H1 (cell line): Measurements from ENCODE around the gene ANKRD11. TPM values are rescaled to one million over a fixed set of nuclear protein-coding genes. Genes with fewer than 3 reads are reported as not detected.

Experiments used
- CTCF ChIA-PET: fragments of 300-600 bp; sonication (Branson Sonifier 250); formaldehyde crosslinking; loops from one replicate; lab custom pipeline; 2021; ENCODE audit not compliant: partially characterized antibody; lab: Charles Lee
- POLR2A ChIA-PET: fragments of 300-600 bp; sonication (Branson Sonifier 250); formaldehyde crosslinking; loops from one replicate; lab custom pipeline; 2021; ENCODE audit warnings: inconsistent platforms; ENCODE audit not compliant: partially characterized antibody; lab: Charles Lee
- DNase-seq, 2 experiments: peaks; one replicate each; pipeline versions ENCODE4 v3.0.0 to v3.0.0-alpha.2; 2010 to 2022; ENCODE audit warnings: low spot score in 2 of 2, low read depth in 1 of 2, mixed read lengths in 1 of 2
- FAIRE-seq: peaks from 2 replicates; lab custom pipeline; 2011; peaks lifted over from hg19 to GRCh38; lab: Jason Lieb, UNC
- H2AFZ ChIP-seq: 2 replicates; pipeline ENCODE4 v1.8.1; 2012; ENCODE audit warnings: low read length, inconsistent platforms
- H2AK5ac ChIP-seq: 2 replicates; pipeline ENCODE4 v1.6.1; 2013; ENCODE audit warnings: low read depth, low read length
- H2BK120ac ChIP-seq: replicated peaks from 2 replicates; pipeline ENCODE3; 2013; ENCODE audit warnings: low read depth, low read length, inconsistent platforms
- H2BK12ac ChIP-seq: 2 replicates; pipeline ENCODE4 v1.6.1; 2013; ENCODE audit warnings: low read depth, low read length
- H2BK15ac ChIP-seq: 2 replicates; pipeline ENCODE4 v1.6.1; 2013; ENCODE audit warnings: low read length
- H2BK20ac ChIP-seq: 2 replicates; pipeline ENCODE4 v1.6.1; 2013; ENCODE audit warnings: low read length
- H2BK5ac ChIP-seq: 2 replicates; pipeline ENCODE4 v1.6.1; 2013; ENCODE audit warnings: low read depth, low read length
- H3K14ac ChIP-seq: 2 replicates; pipeline ENCODE4 v1.6.1; 2013; ENCODE audit warnings: inconsistent platforms; ENCODE audit not compliant: insufficient read length
- H3K18ac ChIP-seq: 2 replicates; pipeline ENCODE4 v1.6.1; 2013; ENCODE audit warnings: low read length; ENCODE audit errors: extremely low read depth
- H3K23ac ChIP-seq: 2 replicates; pipeline ENCODE4 v1.6.1; 2013; ENCODE audit warnings: inconsistent platforms; ENCODE audit not compliant: insufficient read length
- H3K23me2 ChIP-seq: 2 replicates; pipeline ENCODE4 v1.6.1; 2013; ENCODE audit warnings: low read depth, low read length
- H3K27ac ChIP-seq: 2 replicates; pipeline ENCODE4 v1.6.1; 2011; ENCODE audit warnings: low read depth, low read length, inconsistent platforms
- H3K27me3 ChIP-seq, 4 experiments: replicated peaks in 1 of 4; 1 replicate in 1 of 4; 2 replicates in 3 of 4; pipeline versions ENCODE4 v1.6.1 to v1.8.1; 2011 to 2013; ENCODE audit warnings: low read length in 3 of 4, mild to moderate bottlenecking in 3 of 4, inconsistent platforms in 2 of 4, mixed read lengths in 2 of 4, moderate library complexity in 1 of 4; ENCODE audit not compliant: control insufficient read depth in 3 of 4, insufficient read depth in 3 of 4; ENCODE audit errors: extremely low read depth in 1 of 4
- H3K36me3 ChIP-seq, 4 experiments: 2 replicates each; pipeline versions ENCODE4 v1.6.1 to v1.8.1; 2011 to 2013; ENCODE audit warnings: mild to moderate bottlenecking in 4 of 4, low read length in 3 of 4, moderate library complexity in 2 of 4, control low read depth in 1 of 4, inconsistent platforms in 1 of 4; ENCODE audit not compliant: insufficient read depth in 4 of 4, control insufficient read depth in 2 of 4
- H3K4ac ChIP-seq: replicated peaks from 2 replicates; pipeline ENCODE3; 2013; ENCODE audit warnings: low read length, low read depth, mixed read lengths, inconsistent platforms; ENCODE audit not compliant: insufficient read length
- H3K4me1 ChIP-seq, 4 experiments: replicated peaks in 1 of 4; 1 replicate in 1 of 4; 2 replicates in 3 of 4; pipeline versions ENCODE4 v1.6.1 to v1.8.1; 2011 to 2013; ENCODE audit warnings: low read length in 3 of 4, inconsistent platforms in 2 of 4, mixed read lengths in 1 of 4; ENCODE audit not compliant: insufficient read depth in 4 of 4, control insufficient read depth in 3 of 4
- H3K4me2 ChIP-seq, 2 experiments: 2 replicates each; pipeline versions ENCODE4 v1.6.1 to v1.8.1; 2011 to 2013; ENCODE audit warnings: low read depth in 2 of 2, low read length in 2 of 2, control low read depth in 1 of 2, inconsistent platforms in 1 of 2, mild to moderate bottlenecking in 1 of 2; ENCODE audit not compliant: insufficient read depth in 1 of 2
- H3K4me3 ChIP-seq, 4 experiments: fragments of 200-600, 300-600 bp in 1 of 4; sonication (generic), shearing (Covaris generic), sonication (Bioruptor Twin) in 1 of 4; 2 replicates each; pipeline versions ENCODE4 v1.5.1 to v1.8.1; 2011 to 2016; ENCODE audit warnings: low read length in 4 of 4, low read depth in 3 of 4, control low read depth in 2 of 4, inconsistent platforms in 2 of 4, mild to moderate bottlenecking in 2 of 4, mixed read lengths in 1 of 4, moderate library complexity in 1 of 4; ENCODE audit not compliant: insufficient read depth in 2 of 4; ENCODE audit errors: extremely low read depth in 1 of 4
- H3K56ac ChIP-seq: replicated peaks from 2 replicates; pipeline ENCODE3; 2013; ENCODE audit warnings: low read depth, mild to moderate bottlenecking, mixed read lengths, low read length, inconsistent platforms; ENCODE audit not compliant: insufficient read length
- H3K79me1 ChIP-seq: 2 replicates; pipeline ENCODE4 v1.6.1; 2013; ENCODE audit warnings: low read depth, low read length, control low read depth
- H3K79me2 ChIP-seq, 2 experiments: 2 replicates each; pipeline versions ENCODE4 v1.6.1 to v1.8.1; 2012 to 2013; ENCODE audit warnings: low read length in 2 of 2, mild to moderate bottlenecking in 2 of 2, inconsistent platforms in 1 of 2; ENCODE audit not compliant: insufficient read depth in 2 of 2, control insufficient read depth in 1 of 2
- H3K9ac ChIP-seq, 4 experiments: replicated peaks in 1 of 4; 1 replicate in 1 of 4; 2 replicates in 3 of 4; pipeline versions ENCODE4 v1.6.1 to v1.8.1; 2011 to 2013; ENCODE audit warnings: low read depth in 3 of 4, low read length in 3 of 4, control low read depth in 2 of 4, mild to moderate bottlenecking in 2 of 4, moderate library complexity in 2 of 4, inconsistent platforms in 1 of 4; ENCODE audit errors: extremely low read depth in 1 of 4
- H3K9me3 ChIP-seq, 2 experiments: 2 replicates each; pipeline versions ENCODE4 v1.6.1 to v1.8.1; 2012 to 2013; ENCODE audit warnings: mild to moderate bottlenecking in 2 of 2, moderate library complexity in 2 of 2, control low read depth in 1 of 2, inconsistent platforms in 1 of 2, low read depth in 1 of 2, low read length in 1 of 2, mixed read lengths in 1 of 2; ENCODE audit not compliant: insufficient read depth in 2 of 2
- H4K20me1 ChIP-seq, 2 experiments: replicated peaks in 1 of 2; 2 replicates each; pipeline versions ENCODE3 to v1.8.1; 2011 to 2013; ENCODE audit warnings: inconsistent platforms in 2 of 2, low read length in 2 of 2, mild to moderate bottlenecking in 1 of 2; ENCODE audit not compliant: insufficient read depth in 2 of 2, control insufficient read depth in 1 of 2
- H4K5ac ChIP-seq: 2 replicates; pipeline ENCODE4 v1.6.1; 2013; ENCODE audit warnings: low read length, low read depth, mixed read lengths, inconsistent platforms; ENCODE audit not compliant: insufficient read length
- H4K8ac ChIP-seq: 2 replicates; pipeline ENCODE4 v1.8.0; 2013; ENCODE audit warnings: mild to moderate bottlenecking, moderate library complexity, low read length, inconsistent platforms; ENCODE audit not compliant: insufficient read depth; ENCODE audit errors: extremely low read depth
- H4K91ac ChIP-seq: replicated peaks from 2 replicates; pipeline ENCODE3; 2013; ENCODE audit warnings: low read length, mixed read lengths, inconsistent platforms; ENCODE audit not compliant: insufficient read length
- BCL11A ChIP-seq, 2 experiments: IDR thresholded peaks; one replicate each; pipeline ENCODE4 v1.6.1; 2011; ENCODE audit warnings: low read depth in 2 of 2, low read length in 2 of 2, mild to moderate bottlenecking in 2 of 2
- CBX5 ChIP-seq: fragments of 300-800, 300-1000 bp; sonication (generic); IDR thresholded peaks from 2 replicates; pipeline ENCODE4 v1.7.1; 2016; ENCODE audit warnings: antibody characterized with exemption, low read length, low read depth
- CBX8 ChIP-seq: fragments of 300-800, 300-1000 bp; sonication (generic); IDR thresholded peaks from 2 replicates; pipeline ENCODE4 v1.7.1; 2016; ENCODE audit warnings: low read depth, low read length, borderline replicate concordance
- CHD2 ChIP-seq: IDR thresholded peaks from 2 replicates; pipeline ENCODE4 v1.6.1; 2012; ENCODE audit warnings: low read length, improper control_type of control experiment
- HDAC2 ChIP-seq, 2 experiments: fragments of 300-600 bp in 1 of 2; sonication (generic) in 1 of 2; IDR thresholded peaks; 2 replicates each; pipeline ENCODE4 v1.6.1; 2011 to 2012; ENCODE audit warnings: low read depth in 2 of 2, low read length in 2 of 2, mild to moderate bottlenecking in 2 of 2, moderate library complexity in 2 of 2, borderline replicate concordance in 1 of 2, inconsistent platforms in 1 of 2
- HDAC6 ChIP-seq: IDR thresholded peaks from one replicate; pipeline ENCODE4 v1.7.1; 2012; ENCODE audit warnings: low read depth, mild to moderate bottlenecking, inconsistent platforms, low read length, moderate library complexity
- JUND ChIP-seq: IDR thresholded peaks from 2 replicates; pipeline ENCODE4 v1.6.1; 2011; ENCODE audit warnings: mild to moderate bottlenecking, improper control_type of control experiment, low read length
- KDM5A ChIP-seq: fragments of 200-600 bp; IDR thresholded peaks from 2 replicates; pipeline ENCODE4 v1.7.1; 2012; ENCODE audit warnings: mild to moderate bottlenecking, low read length, inconsistent platforms, mixed read lengths
- PHF8 ChIP-seq: fragments of 200-600 bp; sonication (generic); conservative IDR thresholded peaks from 2 replicates; pipeline ENCODE4 v1.7.1; 2012; ENCODE audit warnings: low read depth, mild to moderate bottlenecking, inconsistent platforms, low read length, moderate library complexity
- POLR2A ChIP-seq, 2 experiments: IDR thresholded peaks; 1 replicate in 1 of 2; 2 replicates in 1 of 2; pipeline ENCODE4 v1.6.1; 2011; ENCODE audit warnings: low read depth in 2 of 2, low read length in 2 of 2, mild to moderate bottlenecking in 2 of 2; ENCODE audit errors: control extremely low read depth in 1 of 2
- RNF2 ChIP-seq: fragments of 200-900, 300-1000 bp; sonication (generic); IDR thresholded peaks from 2 replicates; pipeline ENCODE4 v1.7.1; 2016; ENCODE audit warnings: borderline replicate concordance, low read depth, mild to moderate bottlenecking, antibody characterized with exemption, low read length; ENCODE audit not compliant: poor library complexity, severe bottlenecking; ENCODE audit errors: missing control alignments
- SIRT6 ChIP-seq: IDR thresholded peaks from one replicate; pipeline ENCODE4 v1.7.1; 2012; ENCODE audit warnings: low read length, inconsistent platforms
- SIX5 ChIP-seq: IDR thresholded peaks from 2 replicates; pipeline ENCODE4 v1.6.1; 2011; ENCODE audit warnings: mild to moderate bottlenecking, low read depth, low read length
- WGBS, 2 experiments: shearing (Covaris generic) in 1 of 2; methylation state at CpG; one replicate each; pipeline versions ENCODE4 v1.1.6 to v1.1.7; 2013 to 2015; ENCODE audit warnings: low lambda C conversion rate in 2 of 2, mixed read lengths in 2 of 2, inconsistent platforms in 1 of 2, low coverage in 1 of 2, missing lambda C conversion rate in 1 of 2; ENCODE audit not compliant: insufficient replicate concordance in 2 of 2, insufficient coverage in 1 of 2, insufficient read length in 1 of 2; ENCODE audit errors: extremely low coverage in 1 of 2, missing lambda C conversion rate in 1 of 2; 5-methylcytosine and 5-hydroxymethylcytosine counted together
- polyA plus RNA-seq, 7 experiments: library from polyadenylated mRNA; depleted of rRNA in 3 of 7; stranded (reverse) in 5 of 7; unstranded in 2 of 7; fragments of >200 nt in 5 of 7; fragments of 200-250 nt in 2 of 7; gene quantifications; 1 replicate in 5 of 7; 2 replicates in 1 of 7; 4 replicates in 1 of 7; pipeline versions ENCODE4 v1.2.1 to v1.2.3, GENCODE V29; 2011 to 2013; ENCODE audit warnings: missing spikeins in 2 of 7, mixed read lengths in 2 of 7
- total RNA-seq: library from RNA; stranded (reverse); fragmentation: NEBNext Ultra II Directional; extraction: Animal tissue kit (Norgen Biotek cat#: 25700); gene quantifications from 2 replicates; pipeline ENCODE4 v1.2.1, GENCODE V29; 2021
- TF ChIP-seq, protein P1 (sequence below): IDR thresholded peaks from 2 replicates; pipeline ENCODE4 v1.6.1; 2012; ENCODE audit warnings: inconsistent platforms

The ANKRD11 gene
- total and polyA plus RNA-seq, 2 of the 8 experiments (the other 6 are each of a cell fraction or from before 2014, with no cell fraction given) = 46.5 to 142 TPM

DNA sequence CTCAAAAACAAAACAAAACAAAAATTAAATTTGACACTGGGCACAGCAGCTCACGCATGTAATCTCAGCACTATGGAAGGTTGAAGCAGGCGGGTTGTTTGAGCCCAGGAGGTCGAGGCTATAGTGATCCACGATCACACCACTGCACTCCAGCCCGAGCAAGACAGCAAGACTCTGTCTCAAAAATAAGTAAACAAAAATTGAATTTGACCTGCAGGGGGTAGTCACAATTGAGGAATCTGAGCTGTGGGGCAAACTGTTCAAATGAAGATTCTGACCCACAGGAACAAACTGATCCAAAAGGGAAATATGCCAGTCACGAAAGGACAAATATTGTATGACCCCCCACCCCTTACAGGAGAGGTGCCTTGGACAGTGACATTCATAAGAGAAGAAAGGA is 29.8 kb downstream of the ANKRD11 start:
- no peak overlapping the region for H3K4me3 ChIP-seq
- H3K56ac ChIP-seq = no peak overlapping the region
- H2BK15ac ChIP-seq = no peak overlapping the region
- H3K23ac ChIP-seq = no peak overlapping the region
- no peak overlapping the region for H4K91ac ChIP-seq
- ChIA-PET POLR2A (interaction anchor here (1.3 kb wide), 1 partner anchor 29 kb away, joined by 3 read pairs; no protein-coding TSS in a partner anchor), CTCF (interaction anchor here (0.6 to 1.0 kb wide), 3 partner anchors 12 to 125 kb away, joined by 3 to 4 read pairs (median 3); no protein-coding TSS in a partner anchor)
- H3K27me3 ChIP-seq = no peaks in the 10 kb centered on the region
- H3K14ac ChIP-seq = no peak overlapping the region
- H3K18ac ChIP-seq = no peak overlapping the region
- 92% methylated on average over 6 of the region's 6 CpGs; no CpG with 5 or more reads in 1 of the 2 experiments for WGBS, 2 experiments
- H3K79me1 ChIP-seq = peaks cover 6% of the 10 kb centered on the region; the same call in 1 of the 2 replicates
- peaks cover 46 to 83% of the 10 kb centered on the region in 2 experiments for H3K79me2 ChIP-seq
- H4K8ac ChIP-seq = no peak overlapping the region
- peaks cover 0 to 4% (median 0%) of the 10 kb centered on the region in 4 experiments; a peak in 1 of 8 replicates for H3K36me3 ChIP-seq
- no peak overlapping the region for H3K4ac ChIP-seq
- H3K27ac ChIP-seq = no peak overlapping the region
- H3K4me2 ChIP-seq = no peak overlapping the region
- DNase-seq (no peak), FAIRE-seq (no peak)
- H3K9ac ChIP-seq = no peak overlapping the region
- H2AK5ac ChIP-seq = no peak overlapping the region
- no peak overlapping the region for H2AFZ ChIP-seq
- H3K4me1 ChIP-seq = peaks cover 0 to 6% (median 4%) of the 10 kb centered on the region in 4 experiments; a peak in 4 of 7 replicates
- H2BK5ac ChIP-seq = no peak overlapping the region
- H3K9me3 ChIP-seq = peaks cover 0 to 5% of the 10 kb centered on the region in 2 experiments; a peak in 1 of 4 replicates
- no peak overlapping the region for H2BK12ac ChIP-seq
- H4K5ac ChIP-seq = no peak overlapping the region
- no peak overlapping the region for H2BK20ac ChIP-seq
- peaks cover 14 to 28% of the 10 kb centered on the region in 2 experiments for H4K20me1 ChIP-seq
- no peak overlapping the region for H2BK120ac ChIP-seq
- no peaks in the 10 kb centered on the region for H3K23me2 ChIP-seq
- TF ChIP-seq JUND (no peak), CHD2 (no peak), HDAC6 (no peak), HDAC2 (IDR thresholded peaks at IDR 0.05; ENCODE audit: borderline replicate concordance in 1 of 2, low read depth in 2 of 2, low read length in 2 of 2) (no peak), KDM5A (no peak), BCL11A (IDR thresholded peaks at IDR 0.05; ENCODE audit: low read depth in 2 of 2, low read length in 2 of 2) (no peak), CBX5 (no peak), SIRT6 (no peak), PHF8 (no peak), POLR2A (IDR thresholded peaks at IDR 0.05; ENCODE audit: control extremely low read depth in 1 of 2, low read depth in 2 of 2, low read length in 2 of 2) (no peak), RNF2 (no peak), SIX5 (no peak), CBX8 (no peak)
- TF ChIP-seq, protein P1, sequence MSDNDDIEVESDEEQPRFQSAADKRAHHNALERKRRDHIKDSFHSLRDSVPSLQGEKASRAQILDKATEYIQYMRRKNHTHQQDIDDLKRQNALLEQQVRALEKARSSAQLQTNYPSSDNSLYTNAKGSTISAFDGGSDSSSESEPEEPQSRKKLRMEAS = no peak
